ENCODE data around the gene MAP2K7.
"Not testable (repeated sequence)": the region's sequence is repeated elsewhere in the genome, so short reads cannot be mapped to it uniquely, and the experiment has no call there.

The MAP2K7 gene

DNA sequence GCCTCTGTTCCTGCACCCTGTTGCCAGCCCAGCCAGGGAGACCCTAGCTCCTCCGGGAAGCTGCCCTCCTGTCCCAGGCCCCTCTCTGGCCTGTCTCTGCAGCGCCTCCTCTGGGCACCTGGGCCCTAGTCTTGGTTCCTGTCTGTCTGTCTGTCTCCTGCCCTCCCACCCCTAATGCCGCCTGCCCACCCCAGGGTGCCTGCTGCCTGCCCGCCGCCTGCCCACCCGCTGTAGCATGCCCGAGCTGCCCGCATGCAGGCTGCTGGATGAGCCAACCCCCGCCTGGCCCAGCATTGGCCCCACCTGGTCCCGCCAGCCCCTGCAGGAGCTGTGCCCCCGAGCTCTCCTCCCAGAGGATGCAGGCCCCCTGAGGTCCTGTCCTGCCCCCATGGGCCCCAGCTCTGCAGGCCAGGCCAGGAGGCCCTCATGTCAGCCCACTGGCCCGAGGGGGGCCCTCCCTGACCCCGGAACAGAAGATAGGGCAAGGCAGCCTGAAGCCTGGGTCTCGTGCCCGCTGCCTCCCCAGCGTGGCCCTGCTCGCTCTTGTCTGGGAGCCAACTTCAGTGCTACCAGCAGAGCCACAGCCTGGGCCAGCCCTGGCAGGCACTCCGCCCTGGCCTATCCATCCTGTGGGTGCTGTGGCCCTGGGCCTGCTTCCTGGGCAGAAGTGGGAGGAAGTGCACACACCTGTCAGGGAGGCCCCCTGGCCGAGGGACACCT, 5.2 kb downstream of the MAP2K7 start:
- no peak for DNase-seq

DNA sequence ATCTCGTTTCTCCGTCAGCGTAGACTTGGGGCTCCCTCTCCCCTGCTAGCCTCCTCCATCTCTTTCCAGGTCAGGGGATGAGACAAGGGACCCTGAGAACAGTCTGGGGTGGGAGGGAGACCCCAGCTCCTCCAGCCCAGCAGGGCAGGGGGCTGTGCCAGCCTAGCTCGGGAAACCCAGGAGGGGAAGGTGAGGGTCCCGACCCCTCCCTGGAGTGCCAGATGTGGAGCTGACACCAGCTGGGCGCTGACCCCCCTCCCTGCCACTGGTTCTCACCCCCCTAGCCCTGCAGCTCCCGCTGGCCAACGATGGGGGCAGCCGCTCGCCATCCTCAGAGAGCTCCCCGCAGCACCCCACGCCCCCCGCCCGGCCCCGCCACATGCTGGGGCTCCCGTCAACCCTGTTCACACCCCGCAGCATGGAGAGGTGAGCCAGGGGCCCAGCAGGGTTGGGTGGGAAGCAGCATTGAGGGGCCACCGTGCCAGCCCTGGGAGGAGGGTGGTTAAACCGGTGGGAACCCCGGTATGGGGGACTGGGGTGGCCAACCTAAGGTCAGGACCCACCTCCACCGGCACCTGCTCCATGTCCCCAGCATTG, 5.9 kb downstream of the MAP2K7 start:
- no peak for DNase-seq

DNA sequence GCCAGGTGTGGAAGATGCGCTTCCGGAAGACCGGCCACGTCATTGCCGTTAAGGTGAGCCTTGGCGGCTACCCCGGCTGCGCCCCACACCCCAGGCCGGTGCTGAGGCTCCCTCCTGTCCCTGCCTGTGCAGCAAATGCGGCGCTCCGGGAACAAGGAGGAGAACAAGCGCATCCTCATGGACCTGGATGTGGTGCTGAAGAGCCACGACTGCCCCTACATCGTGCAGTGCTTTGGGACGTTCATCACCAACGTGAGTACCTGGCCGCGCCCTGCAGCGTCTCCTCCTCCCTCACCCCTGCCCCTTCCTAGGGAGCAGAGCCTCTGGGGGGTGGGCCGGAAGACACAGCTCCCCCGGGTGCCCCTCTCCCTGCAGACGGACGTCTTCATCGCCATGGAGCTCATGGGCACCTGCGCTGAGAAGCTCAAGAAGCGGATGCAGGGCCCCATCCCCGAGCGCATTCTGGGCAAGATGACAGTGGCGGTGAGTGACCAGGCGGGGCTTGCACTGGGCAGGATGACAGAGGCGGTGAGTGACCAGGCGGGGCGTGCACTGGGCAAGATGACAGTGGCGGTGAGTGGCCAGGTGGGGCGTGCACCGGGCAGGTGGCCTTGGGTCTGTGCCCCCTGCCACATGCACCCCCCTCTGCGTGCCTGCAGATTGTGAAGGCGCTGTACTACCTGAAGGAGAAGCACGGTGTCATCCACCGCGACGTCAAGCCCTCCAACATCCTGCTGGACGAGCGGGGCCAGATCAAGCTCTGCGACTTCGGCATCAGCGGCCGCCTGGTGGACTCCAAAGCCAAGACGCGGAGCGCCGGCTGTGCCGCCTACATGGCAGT, 6.9 kb downstream of the MAP2K7 start:
- no peak for DNase-seq

DNA sequence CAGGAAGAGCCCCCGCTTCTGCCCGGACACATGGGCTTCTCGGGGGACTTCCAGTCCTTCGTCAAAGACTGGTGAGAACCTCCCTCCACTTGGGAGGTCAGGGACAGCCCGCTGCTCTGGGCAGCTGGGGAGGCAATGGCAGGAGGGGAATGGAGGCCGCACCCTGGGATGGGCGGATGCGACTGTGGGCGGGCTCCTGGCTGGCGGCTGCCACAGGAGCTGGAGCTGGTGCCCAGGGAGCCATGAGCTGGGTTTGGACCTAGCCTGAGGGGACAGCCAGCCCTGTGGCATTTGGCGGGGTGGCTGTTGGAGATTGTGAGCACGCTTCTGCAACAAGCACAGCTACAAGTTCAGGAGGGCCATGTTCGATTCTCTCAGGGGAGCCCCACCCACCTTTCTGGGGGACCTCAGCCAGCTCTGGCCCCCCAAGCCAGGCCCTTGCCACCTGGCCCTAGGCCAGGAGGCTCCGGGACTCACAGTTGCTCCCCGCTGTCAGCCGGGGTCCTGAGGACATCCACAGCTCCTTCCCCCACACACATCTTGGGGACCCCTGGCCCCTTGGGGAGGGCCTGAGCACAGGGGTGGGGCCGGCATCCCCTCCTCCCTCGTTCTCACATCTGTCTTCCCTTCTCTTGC, 7.9 kb downstream of the MAP2K7 start:
- no peak for DNase-seq

DNA sequence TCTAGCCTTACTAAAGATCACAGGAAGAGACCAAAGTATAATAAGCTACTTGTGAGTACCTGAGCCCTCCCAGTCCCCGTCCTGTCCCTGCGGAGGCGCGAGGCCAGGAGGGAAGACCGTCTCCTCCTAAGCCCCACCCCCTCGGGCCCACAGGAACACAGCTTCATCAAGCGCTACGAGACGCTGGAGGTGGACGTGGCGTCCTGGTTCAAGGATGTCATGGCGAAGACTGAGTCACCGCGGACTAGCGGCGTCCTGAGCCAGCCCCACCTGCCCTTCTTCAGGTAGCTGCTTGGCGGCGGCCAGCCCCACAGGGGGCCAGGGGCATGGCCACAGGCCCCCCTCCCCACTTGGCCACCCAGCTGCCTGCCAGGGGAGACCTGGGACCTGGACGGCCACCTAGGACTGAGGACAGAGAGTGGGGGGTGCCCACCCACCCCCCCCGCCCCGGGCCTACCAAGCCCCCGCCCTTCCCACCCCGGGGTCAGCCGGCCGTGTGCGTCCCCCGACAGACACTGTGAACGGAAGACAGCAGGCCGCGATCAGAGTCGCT, 8.5 kb downstream of the MAP2K7 start:
- no peak for DNase-seq

DNA sequence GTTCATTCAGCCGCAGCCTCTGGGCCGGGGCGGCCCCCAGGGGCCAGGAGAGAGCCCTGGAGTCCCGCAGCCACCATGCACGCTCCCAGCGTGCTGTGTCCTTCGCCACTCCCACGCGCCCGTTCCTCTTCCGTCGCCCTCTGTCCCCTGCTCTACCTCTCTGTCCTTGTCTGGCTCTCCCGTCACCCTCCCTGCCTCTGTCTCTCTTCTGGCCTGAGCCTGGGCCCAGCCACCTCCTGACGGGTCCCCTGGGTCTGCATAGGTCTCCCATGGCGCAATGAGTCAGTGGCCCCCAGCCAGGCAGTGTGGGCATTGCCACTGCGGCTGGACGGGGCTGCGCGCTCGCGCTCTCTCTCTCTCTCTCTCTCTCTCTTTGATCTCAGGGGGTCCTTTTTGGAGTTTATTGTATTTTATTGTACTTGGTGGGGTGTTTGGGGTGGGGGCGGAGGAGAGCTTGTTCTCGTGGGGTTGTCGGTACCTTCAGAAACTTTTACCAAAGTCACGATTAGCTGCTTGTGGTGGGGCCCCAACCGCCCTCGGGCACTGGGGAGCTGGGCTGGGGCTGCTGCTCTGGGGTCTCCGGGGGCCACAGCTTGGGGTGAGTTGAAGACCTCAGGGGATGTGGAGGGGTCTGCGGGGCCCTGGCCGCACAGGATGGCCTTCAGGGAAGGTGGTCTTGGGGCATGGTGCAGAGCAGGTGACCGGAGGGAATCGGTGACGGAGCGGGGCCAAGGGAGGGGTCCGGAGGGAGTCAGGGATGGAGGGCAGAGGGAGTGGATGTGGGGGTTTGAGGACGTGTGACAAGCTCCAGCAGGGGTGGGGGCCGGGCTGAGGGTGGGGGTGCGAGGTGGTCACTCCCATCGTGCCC, 9.3 kb downstream of the MAP2K7 start:
- DNase-seq = no peak

DNA sequence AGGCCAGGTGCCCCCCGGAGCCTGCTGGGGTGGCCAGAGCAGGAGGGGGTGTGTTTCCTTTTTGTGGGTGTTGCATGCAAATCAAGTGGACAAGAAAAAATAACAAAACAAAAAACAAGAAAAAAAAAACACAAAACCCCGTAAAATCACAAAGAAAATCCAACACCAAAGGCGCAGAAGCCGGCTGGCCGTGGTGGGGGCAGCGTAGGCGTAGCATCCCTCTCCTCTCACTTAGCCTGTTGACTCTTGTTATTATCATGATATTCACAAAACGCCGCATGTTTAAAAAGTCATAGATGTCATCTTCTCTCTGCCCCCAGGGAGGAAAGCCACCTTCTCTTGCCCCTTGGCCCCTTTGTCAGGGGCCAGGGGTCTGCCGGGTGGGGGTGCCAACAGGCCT, 10.0 kb downstream of the MAP2K7 start:
- DNase-seq = no peak

DNA sequence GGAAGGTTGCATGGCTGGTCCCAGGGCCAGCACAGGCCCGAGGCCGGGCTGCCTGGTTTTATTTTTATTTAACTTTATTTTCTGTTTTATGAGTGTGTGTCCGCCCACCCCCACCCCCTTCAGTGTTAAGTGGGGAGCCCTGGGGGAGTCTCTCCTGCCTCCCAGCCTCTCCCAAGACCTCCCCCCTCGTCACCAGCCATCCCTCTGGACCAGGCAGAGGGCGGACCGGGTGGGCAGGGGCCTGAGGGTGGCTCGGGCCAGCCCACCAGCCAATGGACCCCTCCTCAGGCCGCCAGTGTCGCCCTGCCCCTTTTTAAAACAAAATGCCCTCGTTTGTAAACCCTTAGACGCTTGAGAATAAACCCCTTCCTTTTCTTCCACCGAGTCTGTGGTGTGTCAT, 10.4 kb downstream of the MAP2K7 start:
- DNase-seq = no peak

DNA sequence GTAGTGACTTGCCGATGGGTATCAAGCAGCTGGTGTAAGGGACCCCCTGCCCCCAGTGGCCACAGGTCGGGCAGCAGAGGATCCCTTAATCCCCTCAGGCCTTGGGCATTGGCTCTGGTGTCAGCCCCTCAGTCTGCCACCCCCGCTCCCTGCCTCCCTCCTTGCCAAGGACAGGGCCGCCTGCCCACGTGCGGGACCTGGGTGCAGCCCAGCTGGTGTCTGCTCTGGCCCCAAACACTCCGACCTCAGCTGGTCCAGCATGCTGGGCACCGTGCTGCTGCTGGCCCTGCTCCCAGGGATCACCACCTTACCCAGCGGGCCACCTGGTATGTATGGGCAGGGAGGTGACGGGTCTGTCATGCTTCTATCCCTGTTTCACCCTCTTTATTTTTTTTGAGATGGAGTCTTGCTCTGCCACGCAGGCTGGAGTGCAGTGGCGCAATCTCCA, 10.9 kb downstream of the MAP2K7 start, which contains the start of gene TGFBR3L:
TGFBR3L (plus strand) TSS at position 233 of the 448 bp plus-strand sequence.
- DNase-seq = no peak

DNA sequence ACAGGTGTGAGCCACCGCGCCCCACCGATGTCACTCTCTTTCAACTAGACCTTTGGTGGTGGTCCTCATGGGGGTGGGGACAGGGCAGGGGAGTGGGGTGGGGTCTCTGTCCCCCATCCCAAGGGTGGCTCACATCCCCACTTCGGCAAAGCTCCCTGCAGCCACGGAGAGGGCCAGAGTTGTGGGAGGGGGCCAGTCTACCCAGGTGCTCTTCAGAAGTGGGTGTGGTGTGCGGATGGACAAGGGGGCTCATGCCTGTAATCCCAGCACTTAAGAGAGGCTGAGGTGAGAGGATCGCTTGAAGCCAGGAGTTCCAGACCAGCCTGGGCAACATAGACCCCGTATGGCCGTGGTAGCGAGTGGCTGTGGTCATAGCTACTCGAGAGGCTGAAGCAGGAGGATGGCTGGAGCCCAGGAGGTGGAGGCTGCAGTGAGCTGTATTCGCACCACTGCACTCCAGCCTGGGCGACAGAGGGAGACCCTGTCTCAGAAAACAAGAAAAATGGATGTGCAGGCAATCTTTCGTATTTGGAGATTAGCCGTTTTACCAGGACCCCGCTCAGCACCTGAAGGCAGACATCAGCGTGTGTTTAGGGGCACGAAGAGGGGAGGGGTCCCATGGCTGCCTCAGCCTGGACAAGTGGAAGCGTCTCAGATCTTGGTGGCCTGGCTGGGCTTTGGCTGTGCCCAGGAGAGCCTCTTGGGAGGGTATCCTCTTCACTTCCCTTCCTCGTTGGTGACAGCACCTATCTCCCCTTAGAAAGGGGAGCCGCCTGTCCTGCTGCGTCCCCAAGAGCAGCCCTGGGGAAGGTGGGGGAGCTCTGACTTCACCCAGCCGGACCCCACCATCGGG, 11.8 kb downstream of the MAP2K7 start:
- DNase-seq = no peak

DNA sequence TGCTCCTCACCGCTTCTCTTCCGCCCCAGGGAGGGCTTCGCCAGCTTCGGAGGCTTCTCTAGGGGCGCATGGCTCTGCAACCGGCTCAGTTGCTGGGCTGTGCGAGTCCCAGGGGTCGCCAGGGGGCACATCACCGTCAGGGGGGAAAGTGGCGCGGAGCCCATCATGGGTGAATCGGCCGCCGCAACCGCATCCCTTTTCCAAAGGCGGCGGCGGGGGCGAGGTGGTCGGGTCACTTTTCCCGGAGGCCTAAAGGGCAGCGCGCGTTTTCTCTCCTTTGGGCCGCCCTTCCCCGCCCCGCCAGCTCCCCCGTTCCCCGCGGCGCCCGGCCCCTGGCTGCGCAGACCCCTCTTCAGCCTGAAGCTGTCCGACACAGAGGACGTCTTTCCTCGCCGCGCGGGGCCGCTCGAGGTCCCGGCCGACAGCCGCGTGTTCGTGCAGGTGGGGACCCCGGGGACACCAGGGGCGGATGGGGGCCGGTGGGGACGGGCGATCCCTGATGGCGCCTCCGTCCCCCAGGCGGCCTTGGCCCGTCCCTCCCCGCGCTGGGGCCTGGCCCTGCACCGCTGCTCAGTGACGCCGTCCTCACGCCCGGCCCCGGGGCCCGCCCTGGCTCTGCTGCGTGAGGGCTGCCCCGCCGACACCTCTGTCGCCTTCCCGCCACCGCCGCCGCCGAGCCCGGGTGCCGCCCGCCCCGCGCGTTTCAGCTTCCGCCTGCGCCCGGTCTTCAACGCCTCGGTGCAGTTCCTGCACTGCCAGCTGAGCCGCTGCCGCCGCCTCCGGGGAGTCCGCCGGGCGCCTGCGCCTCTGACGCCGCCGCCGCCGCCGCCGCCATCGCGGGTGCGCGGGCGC, 12.7 kb downstream of the MAP2K7 start:
- DNase-seq = no peak

DNA sequence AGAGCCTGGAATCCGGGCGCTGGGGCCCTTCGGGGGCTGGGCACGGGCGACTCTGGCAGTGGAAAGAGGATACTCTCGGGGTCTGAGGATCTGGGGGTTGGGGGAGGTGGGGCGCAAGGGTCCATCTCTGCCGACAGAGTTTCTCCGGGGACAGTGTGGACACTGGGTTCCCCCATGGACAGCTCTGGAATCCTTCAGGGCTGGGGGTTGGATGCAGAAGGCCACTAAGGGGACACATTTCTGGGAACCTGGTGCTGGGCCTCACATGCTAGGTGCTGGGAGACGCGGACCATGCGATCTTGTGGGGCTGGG, 13.2 kb downstream of the MAP2K7 start:
- DNase-seq = no peak

DNA sequence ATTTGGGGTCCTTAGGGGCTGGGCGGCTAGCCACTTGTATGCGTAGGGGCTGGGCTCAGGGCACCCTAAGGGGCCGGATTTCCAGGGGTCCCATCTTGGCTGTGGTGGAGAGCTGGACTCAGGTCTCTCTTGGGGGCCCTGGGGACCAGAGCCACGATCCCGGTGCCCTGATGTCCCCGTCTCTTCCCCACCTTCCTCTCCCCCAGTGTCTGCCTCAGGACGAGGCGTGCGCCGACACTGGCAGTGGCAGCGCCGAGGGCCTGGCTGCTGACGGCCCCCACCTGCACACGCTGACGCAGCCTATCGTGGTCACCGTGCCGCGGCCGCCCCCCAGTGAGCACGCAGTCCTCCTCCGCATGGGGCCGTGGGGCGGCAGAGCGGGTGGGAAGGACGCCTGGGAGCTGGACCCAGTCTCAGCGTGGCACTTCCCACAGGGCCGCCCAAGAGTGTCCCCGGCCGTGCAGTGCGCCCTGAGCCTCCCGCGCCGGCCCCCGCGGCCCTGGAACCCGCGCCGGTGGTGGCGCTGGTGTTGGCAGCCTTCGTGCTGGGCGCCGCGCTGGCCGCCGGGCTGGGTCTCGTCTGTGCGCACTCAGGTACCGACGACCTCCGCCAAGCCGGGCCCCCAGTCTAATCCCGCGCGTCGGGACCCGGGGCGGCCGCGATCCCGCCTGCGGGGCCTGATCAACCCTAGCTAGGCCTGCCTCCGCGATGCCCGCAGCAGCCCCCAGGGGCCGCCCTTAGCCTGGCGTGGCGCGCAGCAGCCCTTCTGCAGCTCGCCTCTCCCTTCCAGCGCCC, 13.8 kb downstream of the MAP2K7 start:
- DNase-seq = no peak

DNA sequence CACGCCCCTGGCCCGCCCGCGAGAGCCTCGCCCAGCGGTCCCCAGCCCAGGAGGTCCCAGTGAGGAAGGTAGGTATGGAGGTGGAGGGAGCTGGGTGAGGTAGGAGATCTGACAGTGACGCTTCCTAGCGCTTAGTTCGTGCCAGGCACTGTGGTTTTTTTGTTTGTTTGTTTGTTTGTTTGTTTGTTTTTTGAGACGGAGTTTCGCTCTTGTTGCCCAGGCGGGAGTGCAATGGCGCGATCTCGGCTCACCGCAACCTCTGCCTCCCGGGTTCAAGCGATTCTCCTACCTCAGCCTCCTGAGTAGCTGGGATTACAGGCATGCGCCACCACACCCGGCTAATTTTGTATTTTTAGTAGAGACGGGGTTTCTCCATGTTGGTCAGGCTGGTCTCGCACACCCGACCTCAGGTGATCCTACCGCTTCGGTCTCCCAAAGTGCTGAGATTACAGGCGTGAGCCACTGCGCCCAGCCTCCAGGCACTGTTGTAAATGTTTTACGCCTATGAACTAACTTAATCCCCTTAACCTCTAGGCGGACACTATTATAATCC, 14.5 kb downstream of the MAP2K7 start:
- not testable (repeated sequence) for DNase-seq

DNA sequence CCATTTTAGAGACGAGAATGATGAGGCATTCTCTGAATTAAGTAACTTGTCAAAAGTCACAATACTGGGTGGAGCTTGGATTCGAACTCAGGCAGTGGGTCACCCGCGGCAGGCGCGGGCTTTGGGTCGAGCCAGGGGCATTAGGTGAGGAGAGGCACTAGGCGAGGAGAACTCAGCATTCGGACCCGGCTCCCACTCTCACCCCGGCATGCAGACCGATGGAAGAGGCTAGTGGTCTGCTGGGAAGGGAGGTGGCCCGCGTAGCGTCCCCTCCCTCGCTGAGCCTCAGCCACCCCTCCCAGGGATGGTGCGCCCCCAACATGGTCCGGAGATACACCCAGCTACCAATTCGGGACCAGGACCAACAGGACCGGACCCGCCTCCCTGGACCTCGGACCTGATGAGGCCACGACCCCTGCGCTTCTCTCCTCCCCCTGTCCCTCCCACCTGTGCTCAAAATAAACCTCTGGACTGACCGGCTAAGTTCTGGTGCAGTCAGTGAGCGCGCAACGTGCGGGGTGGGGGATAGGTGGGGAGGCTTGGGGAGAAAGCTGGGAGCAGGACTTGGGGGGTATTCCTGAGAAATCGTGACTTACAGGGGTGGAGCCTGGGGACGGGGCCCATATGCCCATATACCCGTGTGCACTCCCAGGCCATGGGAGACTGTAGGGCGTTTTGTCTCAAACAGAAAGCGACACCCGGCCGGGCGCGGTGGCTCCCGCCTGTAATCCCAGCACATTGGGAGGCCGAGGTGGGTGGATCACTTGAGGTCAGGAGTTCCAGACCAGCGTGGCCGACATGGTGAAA, 15.1 kb downstream of the MAP2K7 start:
- DNase-seq = no peak

DNA sequence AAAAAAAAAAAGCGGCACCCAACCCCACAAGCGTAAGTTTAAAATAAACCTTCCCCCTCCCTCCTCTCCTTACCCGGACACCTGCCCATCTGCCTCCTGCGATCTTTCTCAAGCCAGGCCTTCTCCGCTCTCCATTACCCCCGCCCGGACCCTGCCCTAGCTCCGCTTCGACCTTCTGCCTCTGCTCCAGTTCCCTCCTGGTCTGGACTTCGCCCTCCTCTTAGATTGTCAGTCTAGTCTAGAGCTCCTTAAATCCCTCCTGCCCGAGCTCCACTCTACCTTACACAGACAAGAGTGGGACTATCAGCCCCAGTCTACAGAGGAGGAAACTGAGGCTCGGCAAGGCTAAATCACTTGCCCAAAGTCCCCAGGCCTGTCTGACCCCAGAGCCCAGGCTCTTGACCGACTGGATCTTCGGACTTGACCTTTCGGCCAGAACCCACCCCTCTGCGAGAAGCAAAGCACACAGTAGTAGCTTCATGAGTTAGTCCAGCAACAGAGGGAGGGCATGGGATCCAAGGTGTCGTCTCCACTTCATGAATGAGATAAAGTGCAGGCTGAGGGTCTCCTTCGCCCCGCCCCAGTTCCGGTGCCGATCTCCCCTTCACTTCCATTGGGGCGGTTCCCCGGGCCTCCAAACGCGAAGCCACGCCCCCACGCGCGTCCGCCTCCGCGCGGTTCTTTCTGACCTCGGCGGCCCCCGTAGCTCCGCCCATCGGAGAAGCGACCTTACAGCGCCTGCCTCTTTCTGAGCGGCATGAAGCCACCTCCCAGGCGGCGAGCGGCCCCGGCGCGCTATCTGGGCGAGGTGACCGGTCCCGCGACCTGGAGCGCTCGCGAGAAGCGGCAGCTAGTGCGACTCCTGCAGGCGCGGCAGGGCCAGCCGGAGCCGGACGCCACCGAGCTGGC, 16.2 kb downstream of the MAP2K7 start, which contains the start of gene SNAPC2:
SNAPC2 (plus strand) TSS at position 729 of the 909 bp plus-strand sequence; CDS start at position 758, 29 bp downstream.
- peak; percentile 75 for DNase-seq
